Panc1 (cell line): Measurements from ENCODE around the gene KNDC1. TPM values are rescaled to one million over a fixed set of nuclear protein-coding genes. Genes with fewer than 3 reads are reported as not detected.
A peak's percentile ranks its signal among the peaks of the same experiment; 100 is the strongest.

Experiments
- ATAC-seq: fragments of 200-7000 bp; cut with Tn5 transposase; 2 replicates; pipeline ENCODE4 v1.9.1; 2020; ENCODE audit warnings: mild to moderate bottlenecking, moderate library complexity
- BruUV-seq: library from RNA; stranded (reverse); fragments of 400-500 nt; replicated peaks from 2 replicates; lab custom pipeline; 2021; lab: Mats Ljungman, UMichigan
- CTCF ChIA-PET: fragments of 300-600 bp; sonication (Branson Sonifier 250); formaldehyde crosslinking; loops from one replicate; lab custom pipeline; 2022; ENCODE audit warnings: antibody characterized with exemption; lab: Charles Lee
- POLR2A ChIA-PET: fragments of 300-600 bp; sonication (Branson Sonifier 250); formaldehyde crosslinking; loops from one replicate; lab custom pipeline; 2022; ENCODE audit warnings: antibody characterized with exemption; lab: Charles Lee
- DNase-seq: peaks from one replicate; pipeline ENCODE4 v3.0.0-alpha.2; 2010; ENCODE audit warnings: low read depth, low spot score
- H3K27ac ChIP-seq: 2 replicates; pipeline ENCODE4 v1.5.1; 2011; ENCODE audit warnings: mild to moderate bottlenecking, low read length, inconsistent platforms
- H3K27me3 ChIP-seq: fragments of 200-500 bp; sonication (Bioruptor generic); 2 replicates; pipeline ENCODE4 v1.6.0; 2014; ENCODE audit warnings: low read length, inconsistent platforms; ENCODE audit not compliant: control insufficient read depth, insufficient read depth
- H3K36me3 ChIP-seq: fragments of 200-500 bp; sonication (Bioruptor generic); 2 replicates; pipeline ENCODE4 v1.5.1; 2014; ENCODE audit warnings: inconsistent platforms, mild to moderate bottlenecking, low read length, moderate library complexity; ENCODE audit not compliant: control insufficient read depth, insufficient read depth
- H3K4me1 ChIP-seq: 2 replicates; pipeline ENCODE4 v1.5.1; 2011; ENCODE audit warnings: inconsistent platforms, mild to moderate bottlenecking, low read length, moderate library complexity; ENCODE audit not compliant: control insufficient read depth, insufficient read depth
- H3K4me3 ChIP-seq, 2 experiments: 2 replicates each; pipeline ENCODE4 v1.5.1; 2011 to 2012; ENCODE audit warnings: low read depth in 2 of 2, low read length in 2 of 2, mild to moderate bottlenecking in 2 of 2, inconsistent platforms in 1 of 2, moderate library complexity in 1 of 2
- H3K9me3 ChIP-seq: fragments of 200-500 bp; sonication (Bioruptor generic); 2 replicates; pipeline ENCODE4 v1.5.1; 2014; ENCODE audit warnings: low read depth, mild to moderate bottlenecking, inconsistent platforms, low read length, moderate library complexity; ENCODE audit not compliant: control insufficient read depth, insufficient read depth
- POLR2AphosphoS5 ChIP-seq: IDR thresholded peaks from 2 replicates; pipeline ENCODE4 v1.6.1; 2012; ENCODE audit warnings: mild to moderate bottlenecking, low read depth, low read length, moderate library complexity
- SIN3A ChIP-seq: IDR thresholded peaks from 2 replicates; pipeline ENCODE4 v1.6.1; 2012; ENCODE audit warnings: low read depth, mild to moderate bottlenecking, low read length, moderate library complexity, borderline replicate concordance; ENCODE audit not compliant: insufficient read depth
- TCF7L2 ChIP-seq: IDR thresholded peaks from 2 replicates; pipeline ENCODE4 v1.6.1; 2011; ENCODE audit warnings: mild to moderate bottlenecking, low read depth, low read length, inconsistent platforms
- in situ Hi-C: cut with HindIII; loops from 2 replicates; pipeline ENCODE4 v1.10.0; 2016; ENCODE audit warnings: low sequenced_read_pairs, low pct_unique_long_range_greater_than_20kb
- intact Hi-C: fragments of 100-400 bp; cut with micrococcal nuclease; formaldehyde crosslinking; loops from one replicate; pipeline ENCODE4 v1.10.0; 2022; ENCODE audit not compliant: unreplicated experiment
- total RNA-seq: library from RNA; stranded (reverse); gene quantifications from one replicate; pipeline ENCODE4 v1.2.1, GENCODE V29; 2021; ENCODE audit not compliant: unreplicated experiment
- TF ChIP-seq, protein P1 (sequence below), 2 experiments: IDR thresholded peaks; 2 replicates each; pipeline ENCODE4 v1.6.1; 2011 to 2012; ENCODE audit warnings: low read depth in 2 of 2, control low read depth in 1 of 2, low read length in 1 of 2, mild to moderate bottlenecking in 1 of 2, moderate library complexity in 1 of 2; ENCODE audit not compliant: insufficient read depth in 1 of 2
- TF ChIP-seq, protein P2 (sequence below): fragments of 450-650 bp; IDR thresholded peaks from 2 replicates; pipeline ENCODE4 v1.5.1; 2017; ENCODE audit warnings: mild to moderate bottlenecking

KNDC1 gene
- total RNA-seq, 1 experiment from 2014 or later: 2.6 TPM

GRCh38 chr10:133131734-133132472 is 28.1 kb upstream of the KNDC1 start:
- CTCF ChIA-PET: no interaction called here
- Histone ChIP-seq H3K9me3 (no peaks in the 10 kb centered on the region), H3K4me3 (no peak overlapping the region), H3K27me3 (no peaks in the 10 kb centered on the region), H3K36me3 (no peaks in the 10 kb centered on the region), H3K4me1 (no peaks in the 10 kb centered on the region; the same call in 1 of the 2 replicates), H3K27ac (no peak overlapping the region)
- BruUV-seq: no TSS peak
- TF ChIP-seq POLR2AphosphoS5: no peak
- TF ChIP-seq TCF7L2: no peak
- TF ChIP-seq, protein P1, sequence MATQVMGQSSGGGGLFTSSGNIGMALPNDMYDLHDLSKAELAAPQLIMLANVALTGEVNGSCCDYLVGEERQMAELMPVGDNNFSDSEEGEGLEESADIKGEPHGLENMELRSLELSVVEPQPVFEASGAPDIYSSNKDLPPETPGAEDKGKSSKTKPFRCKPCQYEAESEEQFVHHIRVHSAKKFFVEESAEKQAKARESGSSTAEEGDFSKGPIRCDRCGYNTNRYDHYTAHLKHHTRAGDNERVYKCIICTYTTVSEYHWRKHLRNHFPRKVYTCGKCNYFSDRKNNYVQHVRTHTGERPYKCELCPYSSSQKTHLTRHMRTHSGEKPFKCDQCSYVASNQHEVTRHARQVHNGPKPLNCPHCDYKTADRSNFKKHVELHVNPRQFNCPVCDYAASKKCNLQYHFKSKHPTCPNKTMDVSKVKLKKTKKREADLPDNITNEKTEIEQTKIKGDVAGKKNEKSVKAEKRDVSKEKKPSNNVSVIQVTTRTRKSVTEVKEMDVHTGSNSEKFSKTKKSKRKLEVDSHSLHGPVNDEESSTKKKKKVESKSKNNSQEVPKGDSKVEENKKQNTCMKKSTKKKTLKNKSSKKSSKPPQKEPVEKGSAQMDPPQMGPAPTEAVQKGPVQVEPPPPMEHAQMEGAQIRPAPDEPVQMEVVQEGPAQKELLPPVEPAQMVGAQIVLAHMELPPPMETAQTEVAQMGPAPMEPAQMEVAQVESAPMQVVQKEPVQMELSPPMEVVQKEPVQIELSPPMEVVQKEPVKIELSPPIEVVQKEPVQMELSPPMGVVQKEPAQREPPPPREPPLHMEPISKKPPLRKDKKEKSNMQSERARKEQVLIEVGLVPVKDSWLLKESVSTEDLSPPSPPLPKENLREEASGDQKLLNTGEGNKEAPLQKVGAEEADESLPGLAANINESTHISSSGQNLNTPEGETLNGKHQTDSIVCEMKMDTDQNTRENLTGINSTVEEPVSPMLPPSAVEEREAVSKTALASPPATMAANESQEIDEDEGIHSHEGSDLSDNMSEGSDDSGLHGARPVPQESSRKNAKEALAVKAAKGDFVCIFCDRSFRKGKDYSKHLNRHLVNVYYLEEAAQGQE (IDR thresholded peaks at IDR 0.05; ENCODE audit: insufficient read depth in 1 of 2, low read depth in 2 of 2, low read length in 1 of 2): no peak
- no peak for TF ChIP-seq SIN3A
- TF ChIP-seq, protein P2, sequence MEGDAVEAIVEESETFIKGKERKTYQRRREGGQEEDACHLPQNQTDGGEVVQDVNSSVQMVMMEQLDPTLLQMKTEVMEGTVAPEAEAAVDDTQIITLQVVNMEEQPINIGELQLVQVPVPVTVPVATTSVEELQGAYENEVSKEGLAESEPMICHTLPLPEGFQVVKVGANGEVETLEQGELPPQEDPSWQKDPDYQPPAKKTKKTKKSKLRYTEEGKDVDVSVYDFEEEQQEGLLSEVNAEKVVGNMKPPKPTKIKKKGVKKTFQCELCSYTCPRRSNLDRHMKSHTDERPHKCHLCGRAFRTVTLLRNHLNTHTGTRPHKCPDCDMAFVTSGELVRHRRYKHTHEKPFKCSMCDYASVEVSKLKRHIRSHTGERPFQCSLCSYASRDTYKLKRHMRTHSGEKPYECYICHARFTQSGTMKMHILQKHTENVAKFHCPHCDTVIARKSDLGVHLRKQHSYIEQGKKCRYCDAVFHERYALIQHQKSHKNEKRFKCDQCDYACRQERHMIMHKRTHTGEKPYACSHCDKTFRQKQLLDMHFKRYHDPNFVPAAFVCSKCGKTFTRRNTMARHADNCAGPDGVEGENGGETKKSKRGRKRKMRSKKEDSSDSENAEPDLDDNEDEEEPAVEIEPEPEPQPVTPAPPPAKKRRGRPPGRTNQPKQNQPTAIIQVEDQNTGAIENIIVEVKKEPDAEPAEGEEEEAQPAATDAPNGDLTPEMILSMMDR: no peak
- no peak for DNase-seq
- ATAC-seq: no peak
- POLR2A ChIA-PET: no interaction called here
- in situ Hi-C loops (no loop called here), intact Hi-C loops (no loop called here)

- Histone ChIP-seq H3K4me1 (no peaks in the 10 kb centered on the region; the same call in none of the 2 replicates), H3K27me3 (no peaks in the 10 kb centered on the region), H3K36me3 (no peaks in the 10 kb centered on the region), H3K4me3 (no peak overlapping the region), H3K27ac (no peak overlapping the region), H3K9me3 (no peaks in the 10 kb centered on the region)
- ATAC-seq (peak; percentile 39), DNase-seq (no peak)
- CTCF ChIA-PET: no interaction called here
- in situ Hi-C loops (no loop called here), intact Hi-C loops (no loop called here)
- BruUV-seq: no TSS peak
- POLR2A ChIA-PET: no interaction called here
- TF ChIP-seq TCF7L2: no peak
- TF ChIP-seq, protein P1 (IDR thresholded peaks at IDR 0.05; ENCODE audit: insufficient read depth in 1 of 2, low read depth in 2 of 2, low read length in 1 of 2): no peak
- TF ChIP-seq, protein P2: no peak
- TF ChIP-seq POLR2AphosphoS5: no peak
- no peak for TF ChIP-seq SIN3A
Measured at GRCh38 chr10:133132473-133133291, 27.3 kb upstream of the KNDC1 start.
